Stimulated activated CD8-positive, alpha-beta memory T cell treated with anti-CD3 and anti-CD28 coated beads, Interleukin-2, amount 100 ng/mL, for 1 hour (primary cell): ENCODE measurements around the gene HOXB4.

ENCODE experiments used
- DNase-seq, 2 donors: peaks; one replicate each; pipeline ENCODE4 v3.0.0-alpha.2; 2020; ENCODE audit warnings: low read depth in 2 of 2

Gene HOXB4

GRCh38 chr17:48528936-48529682 is 49.0 kb downstream of the HOXB4 start:
- DNase-seq, result no peak

GRCh38 chr17:48528153-48528935 is 49.8 kb downstream of the HOXB4 start:
- DNase-seq, result no peak

- no peak for DNase-seq
These were observed 50.6 kb downstream of the HOXB4 start for GRCh38 chr17:48527547-48527932.

GRCh38 chr17:48526608-48527546 is 51.3 kb downstream of the HOXB4 start:
- no peak for DNase-seq
